HCT116 (cell line): Measurements from ENCODE around the gene TULP3. TPM values are rescaled to one million over a fixed set of nuclear protein-coding genes. Genes with fewer than 3 reads are reported as not detected.

Experiments
- ATAC-seq: fragments of 200-7000 bp; cut with Tn5 transposase; 2 replicates; pipeline ENCODE4 v1.9.1; 2020; ENCODE audit warnings: mild to moderate bottlenecking, moderate library complexity
- BruUV-seq: library from RNA; stranded (reverse); fragments of 400-500 nt; replicated peaks from 2 replicates; lab custom pipeline; 2021; lab: Mats Ljungman, UMichigan
- CTCF ChIA-PET: fragments of 300-600 bp; sonication (Branson Sonifier 250); formaldehyde crosslinking; loops from one replicate; lab custom pipeline; 2021; ENCODE audit warnings: antibody characterized with exemption; lab: Charles Lee
- POLR2A ChIA-PET: fragments of 300-600, 350-600 bp; sonication (Branson Sonifier 250); formaldehyde crosslinking; loops from one replicate; lab custom pipeline; 2021; ENCODE audit warnings: antibody characterized with exemption; lab: Charles Lee
- RAD21 ChIA-PET, 2 experiments: fragments of 300-600 bp; sonication (Branson Sonifier 250); formaldehyde crosslinking; loops; one replicate each; lab custom pipeline; 2023; ENCODE audit warnings: low total read pairs in 2 of 2; ENCODE audit not compliant: uncharacterized antibody in 2 of 2, unreplicated experiment in 2 of 2, low non-redundant PET in 1 of 2; lab: Charles Lee
- DNase-seq: peaks from one replicate; pipeline ENCODE4 v3.0.0-alpha.2; 2010; ENCODE audit warnings: low read depth, low spot score
- H2AFZ ChIP-seq: fragments of 200-600 bp; shearing (Covaris generic), sonication (generic); 2 replicates; pipeline ENCODE4 v1.6.1; 2017; ENCODE audit warnings: low read depth, mixed run types, mixed read lengths, antibody characterized with exemption, low read length; ENCODE audit not compliant: poor library complexity, severe bottlenecking
- H3K27ac ChIP-seq: 2 replicates; pipeline ENCODE4 v1.5.1; 2012; ENCODE audit warnings: low read depth, low read length
- H3K27me3 ChIP-seq: fragments of 200-600 bp; sonication (generic); 2 replicates; pipeline ENCODE4 v1.6.1; 2016; ENCODE audit warnings: mixed run types, low read length, mixed read lengths; ENCODE audit not compliant: insufficient read depth
- H3K36me3 ChIP-seq, 2 experiments: fragments of 200-500 bp in 1 of 2; fragments of 200-600 bp in 1 of 2; sonication (Bioruptor generic) in 1 of 2; sonication (generic) in 1 of 2; 2 replicates each; pipeline versions ENCODE4 v1.5.1 to v1.6.1; 2014 to 2016; ENCODE audit warnings: low read length in 2 of 2, inconsistent platforms in 1 of 2, mixed read lengths in 1 of 2, mixed run types in 1 of 2; ENCODE audit not compliant: insufficient read depth in 2 of 2, control insufficient read depth in 1 of 2
- H3K4me1 ChIP-seq, 2 experiments: fragments of 200-600 bp in 1 of 2; sonication (generic) in 1 of 2; 2 replicates each; pipeline versions ENCODE4 v1.5.1 to v1.6.1; 2012 to 2017; ENCODE audit warnings: low read length in 2 of 2, inconsistent platforms in 1 of 2, mild to moderate bottlenecking in 1 of 2, mixed read lengths in 1 of 2, mixed run types in 1 of 2, moderate library complexity in 1 of 2; ENCODE audit not compliant: insufficient read depth in 2 of 2, control insufficient read depth in 1 of 2
- H3K4me2 ChIP-seq: fragments of 200-600 bp; sonication (generic); 2 replicates; pipeline ENCODE4 v1.6.1; 2017; ENCODE audit warnings: mixed run types, low read length, mixed read lengths
- H3K4me3 ChIP-seq, 2 experiments: fragments of 200-600 bp in 1 of 2; sonication (generic) in 1 of 2; replicated peaks in 1 of 2; 2 replicates each; pipeline ENCODE4 v1.5.1; 2011 to 2016; ENCODE audit warnings: low read length in 2 of 2, control low read depth in 1 of 2, low read depth in 1 of 2, mild to moderate bottlenecking in 1 of 2, mixed read lengths in 1 of 2, mixed run types in 1 of 2
- H3K79me2 ChIP-seq: fragments of 200-600 bp; sonication (generic); 2 replicates; pipeline ENCODE4 v1.6.1; 2017; ENCODE audit warnings: mild to moderate bottlenecking, mixed run types, low read length, moderate library complexity, mixed read lengths; ENCODE audit not compliant: insufficient read depth
- H3K9ac ChIP-seq: fragments of 200-600 bp; sonication (generic); 2 replicates; pipeline ENCODE4 v1.6.1; 2016; ENCODE audit warnings: low read length, mixed read lengths
- H3K9me2 ChIP-seq: fragments of 200-600 bp; sonication (generic), shearing (Covaris generic); 2 replicates; pipeline ENCODE4 v1.6.1; 2017; ENCODE audit warnings: mixed run types, mild to moderate bottlenecking, moderate library complexity; ENCODE audit not compliant: insufficient read depth
- H3K9me3 ChIP-seq, 2 experiments: fragments of 200-500 bp in 1 of 2; fragments of 200-600 bp in 1 of 2; sonication (Bioruptor generic) in 1 of 2; sonication (generic) in 1 of 2; 2 replicates each; pipeline ENCODE4 v1.6.1; 2014 to 2017; ENCODE audit warnings: low read length in 2 of 2, mixed read lengths in 2 of 2, inconsistent platforms in 1 of 2, low read depth in 1 of 2, mild to moderate bottlenecking in 1 of 2, mixed run types in 1 of 2, moderate library complexity in 1 of 2; ENCODE audit not compliant: control insufficient read depth in 1 of 2, insufficient read depth in 1 of 2
- H4K20me1 ChIP-seq: fragments of 200-600 bp; sonication (generic), shearing (Covaris generic); 2 replicates; pipeline ENCODE4 v1.6.1; 2017; ENCODE audit warnings: mixed run types, mild to moderate bottlenecking, moderate library complexity; ENCODE audit not compliant: insufficient read depth
- CBX3 ChIP-seq: IDR thresholded peaks from 2 replicates; pipeline ENCODE4 v1.6.1; 2012; ENCODE audit warnings: low read depth
- ELF1 ChIP-seq: IDR thresholded peaks from 2 replicates; pipeline ENCODE4 v1.6.1; 2012; ENCODE audit warnings: low read depth, borderline replicate concordance
- EZH2phosphoT487 ChIP-seq: fragments of 200-600 bp; IDR thresholded peaks from 2 replicates; pipeline ENCODE4 v1.6.1; 2018; ENCODE audit warnings: antibody characterized with exemption, borderline replicate concordance
- FOSL1 ChIP-seq: IDR thresholded peaks from 2 replicates; pipeline ENCODE4 v1.6.1; 2012; ENCODE audit warnings: low read depth
- POLR2AphosphoS5 ChIP-seq: IDR thresholded peaks from 2 replicates; pipeline ENCODE4 v1.6.1; 2011; ENCODE audit warnings: mild to moderate bottlenecking, low read depth, low read length, moderate library complexity
- TCF7L2 ChIP-seq: IDR thresholded peaks from 2 replicates; pipeline ENCODE4 v1.7.0; 2011; ENCODE audit warnings: borderline replicate concordance, inconsistent platforms; ENCODE audit not compliant: insufficient read depth, insufficient read length; ENCODE audit errors: extremely low read depth
- YY1 ChIP-seq: IDR thresholded peaks from 2 replicates; pipeline ENCODE4 v1.6.1; 2011; ENCODE audit warnings: low read length, low read depth, moderate library complexity, mild to moderate bottlenecking; ENCODE audit not compliant: insufficient replicate concordance; ENCODE audit errors: extremely low read depth
- ZFX ChIP-seq: fragments of 450-650 bp; IDR thresholded peaks from 2 replicates; pipeline ENCODE4 v1.6.1; 2017
- intact Hi-C: fragments of 100-400 bp; cut with micrococcal nuclease; formaldehyde crosslinking; loops from 2 replicates; pipeline ENCODE4 v1.10.0; 2022
- total RNA-seq: library from RNA; stranded (reverse); gene quantifications from one replicate; pipeline ENCODE4 v1.2.1, GENCODE V29; 2021; ENCODE audit not compliant: unreplicated experiment
- TF ChIP-seq, protein P1 (sequence below), 3 experiments: fragments of 200-600 bp in 1 of 3; sonication (generic) in 1 of 3; IDR thresholded peaks in 2 of 3; conservative IDR thresholded peaks in 1 of 3; 2 replicates each; pipeline ENCODE4 v1.5.1; 2012 to 2017; ENCODE audit warnings: low read depth in 2 of 3, low read length in 2 of 3, antibody characterized with exemption in 1 of 3, borderline replicate concordance in 1 of 3, control low read depth in 1 of 3, mild to moderate bottlenecking in 1 of 3, mixed read lengths in 1 of 3, mixed run types in 1 of 3, moderate library complexity in 1 of 3; ENCODE audit not compliant: insufficient read depth in 1 of 3
- TF ChIP-seq, protein P2 (sequence below): IDR thresholded peaks from 2 replicates; pipeline ENCODE4 v1.6.1; 2012; ENCODE audit warnings: low read depth

TULP3 gene
- total RNA-seq, 1 experiment from 2014 or later: 21.3 TPM

DNA sequence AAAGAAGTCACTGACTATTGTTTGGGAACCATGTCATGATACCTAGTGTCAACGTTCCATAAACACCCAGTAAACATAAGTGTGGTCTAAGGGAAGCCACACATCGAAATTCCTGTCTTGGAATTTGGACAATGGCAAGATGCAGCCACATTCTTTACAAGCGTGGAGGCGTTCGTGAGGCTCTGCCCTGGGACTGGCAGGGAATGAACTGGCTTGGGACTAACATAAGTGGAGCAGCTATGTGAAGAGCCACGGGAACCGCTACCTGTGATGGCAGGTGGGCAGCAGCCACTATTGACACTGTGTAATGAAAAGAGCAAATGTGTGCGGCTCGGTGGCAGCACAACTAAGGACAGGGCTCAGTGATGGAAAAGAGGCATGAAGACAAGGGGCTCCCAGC, 45.9 kb upstream of the TULP3 start:
- Histone ChIP-seq H3K27me3 (no peaks in the 10 kb centered on the region), H3K27ac (no peak overlapping the region), H3K79me2 (no peaks in the 10 kb centered on the region), H3K9ac (no peak overlapping the region), H3K36me3 (peaks cover under 1 to 4% of the 10 kb centered on the region in 2 experiments; a peak in 1 of 4 replicates), H4K20me1 (no peaks in the 10 kb centered on the region), H3K4me3 (no peak overlapping the region), H3K9me3 (no peaks in the 10 kb centered on the region), H3K4me2 (no peak overlapping the region), H2AFZ (no peak overlapping the region), H3K4me1 (peaks cover 0 to 4% of the 10 kb centered on the region in 2 experiments; a peak in 1 of 4 replicates), H3K9me2 (no peaks in the 10 kb centered on the region)
- ATAC-seq (no peak), DNase-seq (no peak)
- CTCF ChIA-PET: interaction anchor here (1.2 to 2.4 kb wide), 3 partner anchors 9 to 196 kb away, joined by 3 to 13 read pairs (median 3); no protein-coding TSS in a partner anchor
- no TSS peak for BruUV-seq
- RAD21 ChIA-PET: no interaction called here
- POLR2A ChIA-PET: no interaction called here
- intact Hi-C loops: no loop called here
- TF ChIP-seq ELF1 (no peak), TCF7L2 (no peak), EZH2phosphoT487 (no peak), YY1 (no peak), POLR2AphosphoS5 (no peak), FOSL1 (no peak), CBX3 (no peak), ZFX (no peak)
- TF ChIP-seq, protein P1, sequence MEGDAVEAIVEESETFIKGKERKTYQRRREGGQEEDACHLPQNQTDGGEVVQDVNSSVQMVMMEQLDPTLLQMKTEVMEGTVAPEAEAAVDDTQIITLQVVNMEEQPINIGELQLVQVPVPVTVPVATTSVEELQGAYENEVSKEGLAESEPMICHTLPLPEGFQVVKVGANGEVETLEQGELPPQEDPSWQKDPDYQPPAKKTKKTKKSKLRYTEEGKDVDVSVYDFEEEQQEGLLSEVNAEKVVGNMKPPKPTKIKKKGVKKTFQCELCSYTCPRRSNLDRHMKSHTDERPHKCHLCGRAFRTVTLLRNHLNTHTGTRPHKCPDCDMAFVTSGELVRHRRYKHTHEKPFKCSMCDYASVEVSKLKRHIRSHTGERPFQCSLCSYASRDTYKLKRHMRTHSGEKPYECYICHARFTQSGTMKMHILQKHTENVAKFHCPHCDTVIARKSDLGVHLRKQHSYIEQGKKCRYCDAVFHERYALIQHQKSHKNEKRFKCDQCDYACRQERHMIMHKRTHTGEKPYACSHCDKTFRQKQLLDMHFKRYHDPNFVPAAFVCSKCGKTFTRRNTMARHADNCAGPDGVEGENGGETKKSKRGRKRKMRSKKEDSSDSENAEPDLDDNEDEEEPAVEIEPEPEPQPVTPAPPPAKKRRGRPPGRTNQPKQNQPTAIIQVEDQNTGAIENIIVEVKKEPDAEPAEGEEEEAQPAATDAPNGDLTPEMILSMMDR (IDR thresholded peaks at IDR 0.05 in 2 of 3, conservative IDR thresholded peaks at IDR 0.05 in 1 of 3; ENCODE audit: borderline replicate concordance in 1 of 3, insufficient read depth in 1 of 3, low read depth in 2 of 3, low read length in 2 of 3): no peak
- TF ChIP-seq, protein P2, sequence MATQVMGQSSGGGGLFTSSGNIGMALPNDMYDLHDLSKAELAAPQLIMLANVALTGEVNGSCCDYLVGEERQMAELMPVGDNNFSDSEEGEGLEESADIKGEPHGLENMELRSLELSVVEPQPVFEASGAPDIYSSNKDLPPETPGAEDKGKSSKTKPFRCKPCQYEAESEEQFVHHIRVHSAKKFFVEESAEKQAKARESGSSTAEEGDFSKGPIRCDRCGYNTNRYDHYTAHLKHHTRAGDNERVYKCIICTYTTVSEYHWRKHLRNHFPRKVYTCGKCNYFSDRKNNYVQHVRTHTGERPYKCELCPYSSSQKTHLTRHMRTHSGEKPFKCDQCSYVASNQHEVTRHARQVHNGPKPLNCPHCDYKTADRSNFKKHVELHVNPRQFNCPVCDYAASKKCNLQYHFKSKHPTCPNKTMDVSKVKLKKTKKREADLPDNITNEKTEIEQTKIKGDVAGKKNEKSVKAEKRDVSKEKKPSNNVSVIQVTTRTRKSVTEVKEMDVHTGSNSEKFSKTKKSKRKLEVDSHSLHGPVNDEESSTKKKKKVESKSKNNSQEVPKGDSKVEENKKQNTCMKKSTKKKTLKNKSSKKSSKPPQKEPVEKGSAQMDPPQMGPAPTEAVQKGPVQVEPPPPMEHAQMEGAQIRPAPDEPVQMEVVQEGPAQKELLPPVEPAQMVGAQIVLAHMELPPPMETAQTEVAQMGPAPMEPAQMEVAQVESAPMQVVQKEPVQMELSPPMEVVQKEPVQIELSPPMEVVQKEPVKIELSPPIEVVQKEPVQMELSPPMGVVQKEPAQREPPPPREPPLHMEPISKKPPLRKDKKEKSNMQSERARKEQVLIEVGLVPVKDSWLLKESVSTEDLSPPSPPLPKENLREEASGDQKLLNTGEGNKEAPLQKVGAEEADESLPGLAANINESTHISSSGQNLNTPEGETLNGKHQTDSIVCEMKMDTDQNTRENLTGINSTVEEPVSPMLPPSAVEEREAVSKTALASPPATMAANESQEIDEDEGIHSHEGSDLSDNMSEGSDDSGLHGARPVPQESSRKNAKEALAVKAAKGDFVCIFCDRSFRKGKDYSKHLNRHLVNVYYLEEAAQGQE: no peak
